ENCODE results near the gene OR52N4.

The OR52N4 gene

DNA sequence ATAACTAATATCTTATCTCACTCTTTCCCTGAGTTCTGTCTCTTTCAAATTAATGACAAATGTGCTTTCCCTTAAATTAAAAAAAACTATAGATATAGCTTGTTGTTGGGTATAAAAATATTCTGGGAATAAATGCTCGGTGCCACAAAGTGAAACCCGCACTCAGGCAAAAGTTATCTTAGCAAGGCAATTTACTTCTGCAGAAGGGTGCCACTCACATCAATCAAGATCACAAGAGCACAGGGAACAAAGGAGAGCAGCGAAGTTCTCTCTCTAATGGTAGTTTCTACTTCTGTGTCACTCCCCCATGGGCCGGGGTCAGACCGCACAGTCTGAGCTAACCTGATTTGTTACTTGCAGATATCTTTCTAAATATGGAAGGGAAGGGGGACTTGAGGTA, 49.9 kb downstream of the OR52N4 start:
- no peak overlapping the region for H3K9ac ChIP-seq (ENCODE audit: low read length)
- H3K27me3 ChIP-seq (replicated peaks; ENCODE audit: insufficient read depth, low read length), result no peaks in the 10 kb centered on the region
- no peaks in the 10 kb centered on the region for H4K20me1 ChIP-seq (ENCODE audit: insufficient read depth, low read length)
- H3K27ac ChIP-seq (ENCODE audit: low read length), result no peak overlapping the region
- no peak for TF ChIP-seq EZH2phosphoT487 (IDR thresholded peaks at IDR 0.05; ENCODE audit: low read length)
- no peak for TF ChIP-seq EZH2 (optimal IDR thresholded peaks at IDR 0.05; ENCODE audit: low read depth, low read length)
- TF ChIP-seq, protein P1, sequence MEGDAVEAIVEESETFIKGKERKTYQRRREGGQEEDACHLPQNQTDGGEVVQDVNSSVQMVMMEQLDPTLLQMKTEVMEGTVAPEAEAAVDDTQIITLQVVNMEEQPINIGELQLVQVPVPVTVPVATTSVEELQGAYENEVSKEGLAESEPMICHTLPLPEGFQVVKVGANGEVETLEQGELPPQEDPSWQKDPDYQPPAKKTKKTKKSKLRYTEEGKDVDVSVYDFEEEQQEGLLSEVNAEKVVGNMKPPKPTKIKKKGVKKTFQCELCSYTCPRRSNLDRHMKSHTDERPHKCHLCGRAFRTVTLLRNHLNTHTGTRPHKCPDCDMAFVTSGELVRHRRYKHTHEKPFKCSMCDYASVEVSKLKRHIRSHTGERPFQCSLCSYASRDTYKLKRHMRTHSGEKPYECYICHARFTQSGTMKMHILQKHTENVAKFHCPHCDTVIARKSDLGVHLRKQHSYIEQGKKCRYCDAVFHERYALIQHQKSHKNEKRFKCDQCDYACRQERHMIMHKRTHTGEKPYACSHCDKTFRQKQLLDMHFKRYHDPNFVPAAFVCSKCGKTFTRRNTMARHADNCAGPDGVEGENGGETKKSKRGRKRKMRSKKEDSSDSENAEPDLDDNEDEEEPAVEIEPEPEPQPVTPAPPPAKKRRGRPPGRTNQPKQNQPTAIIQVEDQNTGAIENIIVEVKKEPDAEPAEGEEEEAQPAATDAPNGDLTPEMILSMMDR (IDR thresholded peaks at IDR 0.05; ENCODE audit: low read length), result no peak
- no peak overlapping the region for H3K4me3 ChIP-seq (ENCODE audit: low read length)
- DNase-seq, result no peak
- H3K4me2 ChIP-seq (ENCODE audit: low read depth, low read length), result no peak overlapping the region
- no peaks in the 10 kb centered on the region for H3F3A ChIP-seq (ENCODE audit: insufficient read depth, low read length)
- no peaks in the 10 kb centered on the region for H3K9me3 ChIP-seq (replicated peaks; ENCODE audit: insufficient read depth, low read length)
- no peaks in the 10 kb centered on the region for H3K4me1 ChIP-seq (ENCODE audit: low read length)
- H3K79me2 ChIP-seq (ENCODE audit: low read length), result no peaks in the 10 kb centered on the region
- H3K9me2 ChIP-seq (replicated peaks; ENCODE audit: insufficient read depth, low read length), result no peaks in the 10 kb centered on the region
- H3K36me3 ChIP-seq (replicated peaks; ENCODE audit: insufficient read depth, low read length), result no peaks in the 10 kb centered on the region
- no peak overlapping the region for H2AFZ ChIP-seq (ENCODE audit: low read length)
